Activated CD8-positive, alpha-beta memory T cell treated with anti-CD3 and anti-CD28 coated beads, Interleukin-2, amount 50 U/mL, for 48 hours (primary cell): Measurements from ENCODE around the gene ZCCHC9.

Source experiments
- DNase-seq: peaks from one replicate; pipeline ENCODE4 v3.0.0-alpha.2; 2020

Gene ZCCHC9

GRCh38 chr5:81360640-81361039 lies 59.3 kb downstream of the ZCCHC9 start:
- DNase-seq: no peak

DNA sequence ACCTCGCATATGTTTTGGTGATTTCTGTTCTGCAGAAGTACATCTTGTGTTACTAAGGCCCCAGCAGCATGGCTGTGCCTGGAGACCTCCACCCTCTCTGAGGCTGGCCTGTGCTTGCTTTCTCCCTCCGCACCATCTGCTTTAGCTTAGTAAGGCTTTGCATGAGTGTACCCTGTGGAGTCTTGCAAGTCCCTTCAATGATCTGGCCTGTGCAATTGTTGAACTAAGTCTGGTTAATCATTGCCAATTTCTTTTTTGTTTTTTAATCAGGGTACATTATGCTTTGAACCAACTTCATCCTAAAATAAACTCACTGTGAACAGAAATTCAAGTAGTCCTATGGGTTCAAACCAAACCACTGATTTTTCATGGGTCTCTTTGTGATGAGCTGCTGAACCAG lies 60.2 kb downstream of the ZCCHC9 start:
- no peak for DNase-seq
